Adipocyte (in vitro differentiated cells): ENCODE measurements around the gene TEX12.

ENCODE experiments used
- DNase-seq: peaks from one replicate; pipeline ENCODE4 v3.0.0-alpha.2; 2015; ENCODE audit warnings: low read depth
- H3K27me3 ChIP-seq: replicated peaks from 2 replicates; pipeline ENCODE4 v1.7.0; 2013; ENCODE audit warnings: mild to moderate bottlenecking, low read length, moderate library complexity; ENCODE audit not compliant: control insufficient read depth, insufficient read depth
- H3K36me3 ChIP-seq: 2 replicates; pipeline ENCODE4 v1.7.0; 2013; ENCODE audit warnings: low read length, mild to moderate bottlenecking, moderate library complexity; ENCODE audit not compliant: control insufficient read depth, insufficient read depth, severe bottlenecking
- H3K4me1 ChIP-seq: 2 replicates; pipeline ENCODE4 v1.7.0; 2013; ENCODE audit warnings: mild to moderate bottlenecking, low read length, moderate library complexity; ENCODE audit not compliant: control insufficient read depth, insufficient read depth
- H3K4me3 ChIP-seq: 2 replicates; pipeline ENCODE4 v1.7.0; 2013; ENCODE audit warnings: mild to moderate bottlenecking, low read length, moderate library complexity
- H3K9ac ChIP-seq: 2 replicates; pipeline ENCODE4 v1.7.0; 2013; ENCODE audit warnings: mild to moderate bottlenecking, low read length, moderate library complexity
- H3K9me3 ChIP-seq: 2 replicates; pipeline ENCODE4 v1.7.0; 2013; ENCODE audit warnings: mild to moderate bottlenecking, low read length, moderate library complexity; ENCODE audit not compliant: control insufficient read depth

The TEX12 gene

DNA sequence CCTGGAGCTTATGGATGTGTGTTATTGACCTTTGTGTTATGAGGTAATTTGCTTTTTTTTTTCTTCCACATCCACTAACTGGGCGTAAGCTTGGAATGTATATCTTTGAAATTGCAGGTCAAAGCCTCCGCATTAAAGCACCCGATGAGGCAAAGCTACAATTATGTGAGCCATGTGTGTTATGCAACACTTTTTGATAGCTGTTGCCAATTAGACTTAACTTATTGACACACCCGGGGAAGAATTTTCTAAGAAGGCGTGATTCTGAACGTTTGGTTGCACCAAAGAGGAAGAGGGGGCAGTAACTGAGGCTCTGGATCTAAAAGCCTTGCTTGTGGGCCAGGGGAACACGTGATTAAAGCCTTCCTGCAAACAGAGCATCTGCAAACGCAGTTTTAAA lies 610 bp upstream of the TEX12 start:
- H3K4me3 ChIP-seq: no peak overlapping the region
- H3K27me3 ChIP-seq: no peaks in the 10 kb centered on the region
- H3K4me1 ChIP-seq: peaks cover 8% of the 10 kb centered on the region
- H3K9ac ChIP-seq: peak overlapping the region; percentile 49
- peak; percentile 4 for DNase-seq
- H3K36me3 ChIP-seq: no peaks in the 10 kb centered on the region
- H3K9me3 ChIP-seq: no peaks in the 10 kb centered on the region

DNA sequence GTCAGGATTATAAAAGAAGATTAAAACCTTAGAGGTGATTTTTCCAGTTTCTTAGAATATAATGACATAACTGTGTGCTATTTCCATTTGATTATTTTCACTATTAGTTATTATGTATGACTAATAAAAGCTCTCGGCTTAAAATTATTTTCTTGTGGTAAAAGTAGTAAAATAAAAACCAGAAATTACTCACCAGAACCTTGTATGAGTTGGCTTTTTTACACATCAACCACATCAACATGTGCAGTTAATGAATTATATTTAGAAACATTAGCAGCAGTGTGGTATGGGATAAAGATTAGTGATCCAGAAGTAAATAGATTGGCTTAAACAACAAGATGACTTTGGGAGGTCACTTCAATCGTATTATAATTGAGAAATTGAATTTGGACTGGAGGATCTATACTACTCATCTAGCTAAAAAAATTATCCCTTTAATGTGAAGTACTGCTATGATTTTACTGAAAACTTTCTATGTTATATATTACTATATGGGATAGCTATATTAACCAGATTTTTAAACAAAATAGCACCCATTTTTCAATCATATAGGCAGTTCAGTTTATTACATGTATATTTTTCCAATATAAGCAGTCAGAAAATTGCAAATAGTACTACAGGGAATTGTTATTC lies 5.3 kb downstream of the TEX12 start:
- H3K4me3 ChIP-seq: no peak overlapping the region
- no peaks in the 10 kb centered on the region for H3K9me3 ChIP-seq
- H3K9ac ChIP-seq: no peak overlapping the region
- DNase-seq: no peak
- H3K36me3 ChIP-seq: no peaks in the 10 kb centered on the region
- H3K4me1 ChIP-seq: peaks cover 16% of the 10 kb centered on the region
- no peaks in the 10 kb centered on the region for H3K27me3 ChIP-seq

DNA sequence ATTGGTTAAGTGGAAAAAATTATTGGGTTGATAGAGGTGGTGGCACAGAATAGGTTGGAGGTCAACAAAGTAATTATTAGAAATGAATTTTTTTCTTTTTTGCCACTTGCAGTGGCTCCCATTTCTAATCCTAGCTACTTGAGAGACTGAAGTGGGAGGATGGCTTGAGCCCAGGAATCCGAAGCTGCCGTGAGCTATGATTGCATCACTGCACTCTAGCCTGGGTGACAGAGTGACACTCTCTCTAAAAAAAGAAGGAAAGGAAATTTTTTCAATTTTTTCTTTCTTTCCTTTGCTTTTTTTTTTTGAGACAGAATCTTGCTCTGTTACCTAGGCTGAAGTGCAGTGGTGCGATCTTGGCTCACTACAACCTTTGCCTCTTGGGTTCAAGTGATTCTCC lies 6.0 kb downstream of the TEX12 start:
- Histone ChIP-seq H3K4me1 (peaks cover 16% of the 10 kb centered on the region), H3K36me3 (no peaks in the 10 kb centered on the region), H3K9me3 (no peaks in the 10 kb centered on the region), H3K27me3 (no peaks in the 10 kb centered on the region), H3K4me3 (no peak overlapping the region), H3K9ac (no peak overlapping the region)
- no peak for DNase-seq

DNA sequence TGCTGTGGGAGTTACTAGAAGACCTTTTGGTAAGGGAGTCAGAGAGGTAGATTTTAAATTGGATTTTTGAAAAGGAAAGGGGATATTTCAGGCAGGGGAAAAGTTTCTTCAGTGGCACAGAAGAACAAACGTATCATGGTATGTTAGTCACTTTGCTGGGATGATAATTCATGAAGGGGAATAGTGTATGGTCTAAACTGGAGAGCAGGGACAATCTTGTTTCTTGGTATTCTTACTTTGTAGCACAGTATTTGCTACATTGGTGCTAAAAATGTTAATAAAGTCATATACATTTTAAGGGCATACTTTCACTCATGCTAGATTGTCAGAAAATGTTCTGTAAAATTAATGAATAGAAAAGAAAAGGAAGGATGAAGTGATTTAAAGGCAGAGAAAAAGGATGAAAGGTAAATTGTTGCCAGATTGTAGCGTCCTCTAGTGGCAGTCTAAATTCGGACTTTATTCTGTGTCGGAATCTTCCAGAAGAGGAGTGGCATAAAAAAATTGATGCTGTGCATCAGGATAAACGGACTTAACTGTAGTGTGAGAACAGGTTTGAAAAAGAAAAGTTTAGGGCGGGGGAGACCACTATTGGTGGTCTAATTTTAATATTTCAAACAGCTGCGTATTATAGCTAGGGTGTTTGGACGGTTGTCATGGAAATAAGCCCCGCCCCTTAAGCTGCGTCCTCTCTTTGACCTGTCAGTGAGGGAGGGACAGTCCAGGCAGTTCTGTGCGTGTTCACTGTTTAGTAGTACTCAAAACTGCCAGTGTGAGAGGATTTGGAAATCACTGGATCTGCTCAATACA lies 7.8 kb downstream of the TEX12 start, which contains the start of gene BCO2:
Gene BCO2 (plus strand): TSS at position 724 of the 810 bp plus-strand sequence. CDS start 90 bp downstream, outside the sequence.
- peak within 1 kb of the TSS; percentile 59 for H3K4me3 ChIP-seq
- no peaks in the 10 kb centered on the region for H3K36me3 ChIP-seq
- H3K4me1 ChIP-seq: peaks cover 16% of the 10 kb centered on the region
- H3K9ac ChIP-seq: peak within 1 kb of the TSS; percentile 20
- DNase-seq: peak; percentile 89
- no peaks in the 10 kb centered on the region for H3K27me3 ChIP-seq
- no peaks in the 10 kb centered on the region for H3K9me3 ChIP-seq

DNA sequence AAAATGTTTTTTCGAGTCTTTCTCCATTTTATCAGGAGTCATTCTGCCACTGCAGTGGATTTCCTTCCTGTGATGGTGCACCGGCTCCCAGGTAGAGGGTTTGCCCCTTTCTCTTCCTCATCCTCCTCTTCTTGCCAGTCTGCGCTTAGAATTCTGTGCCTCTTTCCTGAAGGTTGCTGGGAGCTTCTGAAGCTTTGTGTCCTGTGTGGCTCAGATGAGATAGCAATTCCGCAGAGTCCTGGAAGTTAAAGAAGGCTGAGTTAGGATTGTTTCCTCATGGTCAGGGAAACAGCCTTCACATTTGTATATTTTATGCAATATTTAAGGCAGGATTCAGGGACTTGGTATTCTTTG lies 8.4 kb downstream of the TEX12 start:
- Histone ChIP-seq H3K9ac (peak overlapping the region; percentile 20), H3K27me3 (no peaks in the 10 kb centered on the region), H3K9me3 (no peaks in the 10 kb centered on the region), H3K36me3 (no peaks in the 10 kb centered on the region), H3K4me3 (peak overlapping the region; percentile 59), H3K4me1 (peaks cover 16% of the 10 kb centered on the region)
- DNase-seq: no peak

DNA sequence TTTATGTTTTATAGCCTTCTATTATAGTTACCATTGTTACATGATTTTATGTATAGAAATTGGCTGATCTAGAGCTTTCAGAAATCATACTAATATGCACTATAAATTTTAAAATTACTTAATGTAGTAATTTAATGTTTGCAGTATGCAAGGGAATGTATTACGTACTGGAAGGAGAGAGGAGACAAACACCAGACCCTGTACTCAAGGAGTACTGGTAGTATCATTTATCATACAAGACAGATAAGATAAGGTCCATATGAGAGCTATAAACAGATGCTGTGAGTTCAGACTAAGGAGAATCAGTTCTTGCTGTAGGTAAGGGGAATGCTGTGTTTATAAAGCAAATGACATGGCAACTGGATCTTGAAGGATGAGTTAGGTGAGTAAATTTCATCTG lies 8.9 kb downstream of the TEX12 start:
- peaks cover 16% of the 10 kb centered on the region for H3K4me1 ChIP-seq
- no peaks in the 10 kb centered on the region for H3K27me3 ChIP-seq
- no peaks in the 10 kb centered on the region for H3K9me3 ChIP-seq
- DNase-seq: no peak
- no peaks in the 10 kb centered on the region for H3K36me3 ChIP-seq
- no peak overlapping the region for H3K4me3 ChIP-seq
- H3K9ac ChIP-seq: no peak overlapping the region

DNA sequence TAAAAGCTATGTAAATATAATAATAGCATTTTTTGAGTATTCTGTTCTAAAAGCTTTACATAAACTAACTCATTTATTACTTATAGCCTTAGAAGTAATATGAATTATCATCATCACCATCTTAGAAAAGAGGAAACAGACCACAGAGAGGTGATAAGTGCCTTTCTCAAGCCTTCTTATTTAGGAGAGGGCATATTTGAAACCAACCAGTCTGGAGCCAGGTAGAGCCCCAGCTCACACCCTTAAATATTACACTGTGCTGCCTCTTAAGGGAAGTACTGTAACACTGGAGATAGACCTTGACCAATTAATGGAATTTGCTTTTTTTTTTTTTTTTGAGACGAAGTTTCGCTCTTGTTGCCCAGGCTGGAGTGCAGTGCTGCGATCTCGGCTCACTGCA lies 10.4 kb downstream of the TEX12 start:
- no peak overlapping the region for H3K4me3 ChIP-seq
- H3K36me3 ChIP-seq: no peaks in the 10 kb centered on the region
- no peak for DNase-seq
- H3K9ac ChIP-seq: no peak overlapping the region
- no peaks in the 10 kb centered on the region for H3K9me3 ChIP-seq
- H3K27me3 ChIP-seq: no peaks in the 10 kb centered on the region
- peaks cover 11% of the 10 kb centered on the region for H3K4me1 ChIP-seq

DNA sequence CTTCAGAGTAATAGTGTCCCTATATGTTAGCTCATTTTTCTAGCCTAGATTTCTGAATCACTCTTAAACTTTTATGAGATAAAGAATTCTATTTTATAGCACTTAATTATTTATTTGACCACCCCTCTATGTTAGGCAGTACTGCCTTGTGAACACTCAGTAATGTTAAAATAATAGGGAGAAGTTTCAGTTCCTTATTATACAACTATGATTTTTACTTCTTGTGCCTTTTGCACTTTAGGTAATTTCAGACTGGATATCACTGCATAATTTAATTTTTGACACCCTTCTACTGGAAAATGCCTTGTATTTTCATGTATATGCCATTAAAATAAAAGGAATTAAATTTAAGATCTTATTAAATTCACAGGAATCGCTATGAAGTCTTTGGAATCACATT lies 11.3 kb downstream of the TEX12 start:
- H3K9ac ChIP-seq: no peak overlapping the region
- H3K4me3 ChIP-seq: no peak overlapping the region
- no peaks in the 10 kb centered on the region for H3K9me3 ChIP-seq
- no peak for DNase-seq
- no peaks in the 10 kb centered on the region for H3K36me3 ChIP-seq
- H3K27me3 ChIP-seq: no peaks in the 10 kb centered on the region
- H3K4me1 ChIP-seq: peaks cover 4% of the 10 kb centered on the region

DNA sequence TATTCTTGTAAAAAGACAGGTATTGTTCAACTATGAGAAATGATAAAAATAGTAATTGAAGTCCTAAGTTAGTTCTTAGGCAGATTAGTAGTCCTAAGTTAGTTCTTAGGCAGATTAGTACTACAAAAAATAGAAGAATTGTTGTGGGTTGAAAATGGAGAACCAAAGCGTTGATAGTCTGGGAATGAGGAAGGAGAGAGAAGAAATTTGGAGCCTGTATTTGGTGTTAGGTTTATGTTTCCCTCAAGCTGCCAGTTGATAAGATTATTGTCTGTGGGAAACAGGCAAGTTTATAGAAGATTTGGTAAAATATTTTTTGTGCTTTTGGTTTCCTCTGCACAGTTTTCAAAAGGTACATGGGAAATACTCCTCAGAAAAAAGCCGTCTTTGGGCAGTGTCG lies 11.8 kb downstream of the TEX12 start:
- no peak for DNase-seq
- Histone ChIP-seq H3K9me3 (no peaks in the 10 kb centered on the region), H3K9ac (no peak overlapping the region), H3K36me3 (no peaks in the 10 kb centered on the region), H3K4me1 (peaks cover 4% of the 10 kb centered on the region), H3K27me3 (no peaks in the 10 kb centered on the region), H3K4me3 (no peak overlapping the region)

DNA sequence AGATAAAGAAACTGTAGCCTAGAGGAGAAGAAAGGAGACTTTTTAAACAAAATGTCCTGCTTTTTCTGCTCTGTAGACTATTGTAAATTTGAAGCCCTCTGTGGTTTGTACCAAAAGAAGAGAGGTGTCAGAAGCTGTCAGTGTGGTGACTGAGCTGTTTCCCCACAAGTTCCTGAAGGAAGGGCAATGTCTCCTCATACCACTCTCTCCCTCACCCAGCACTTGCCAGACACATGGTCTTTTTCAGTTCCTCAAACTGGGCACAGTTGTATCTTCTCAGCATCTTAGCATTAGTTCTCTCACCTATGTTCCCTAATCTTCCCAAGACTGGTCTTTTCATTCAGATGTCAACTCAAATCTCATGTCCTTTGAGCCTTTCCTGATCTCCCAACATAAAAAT lies 12.4 kb downstream of the TEX12 start:
- Histone ChIP-seq H3K9ac (no peak overlapping the region), H3K4me1 (peaks cover 4% of the 10 kb centered on the region), H3K4me3 (no peak overlapping the region), H3K9me3 (no peaks in the 10 kb centered on the region), H3K27me3 (no peaks in the 10 kb centered on the region), H3K36me3 (no peaks in the 10 kb centered on the region)
- no peak for DNase-seq

DNA sequence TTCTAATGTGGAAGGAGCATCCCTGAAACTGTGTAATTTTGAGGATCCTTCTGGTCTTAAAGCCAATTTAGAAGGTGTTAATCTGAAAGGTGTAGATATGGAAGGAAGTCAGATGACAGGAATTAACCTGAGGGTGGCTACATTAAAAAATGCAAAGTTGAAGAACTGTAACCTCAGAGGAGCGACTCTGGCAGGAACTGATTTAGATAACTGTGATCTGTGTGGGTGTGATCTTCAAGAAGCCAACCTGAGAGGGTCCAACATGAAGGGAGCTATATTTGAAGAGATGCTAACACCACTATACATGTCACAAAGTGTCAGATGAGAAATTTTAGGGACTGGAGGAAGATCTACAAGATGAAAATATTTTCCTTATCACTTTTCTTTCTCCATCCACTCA lies 15.7 kb downstream of the TEX12 start:
- Histone ChIP-seq H3K4me1 (peaks cover 9% of the 10 kb centered on the region), H3K9ac (no peak overlapping the region), H3K4me3 (no peak overlapping the region), H3K9me3 (no peaks in the 10 kb centered on the region), H3K36me3 (no peaks in the 10 kb centered on the region), H3K27me3 (no peaks in the 10 kb centered on the region)
- no peak for DNase-seq
